HG03066 (cell line): ENCODE data around the gene ZNRF3.
"Not testable (repeated sequence)": the region's sequence is repeated elsewhere in the genome, so short reads cannot be mapped to it uniquely, and the experiment has no call there.

ENCODE experiments used
- ATAC-seq: cut with Tn5 transposase; IDR thresholded peaks from one replicate; pipeline ENCODE4 v1.9.1; 2021; ENCODE audit warnings: low read depth; ENCODE audit not compliant: unreplicated experiment

Gene ZNRF3

DNA sequence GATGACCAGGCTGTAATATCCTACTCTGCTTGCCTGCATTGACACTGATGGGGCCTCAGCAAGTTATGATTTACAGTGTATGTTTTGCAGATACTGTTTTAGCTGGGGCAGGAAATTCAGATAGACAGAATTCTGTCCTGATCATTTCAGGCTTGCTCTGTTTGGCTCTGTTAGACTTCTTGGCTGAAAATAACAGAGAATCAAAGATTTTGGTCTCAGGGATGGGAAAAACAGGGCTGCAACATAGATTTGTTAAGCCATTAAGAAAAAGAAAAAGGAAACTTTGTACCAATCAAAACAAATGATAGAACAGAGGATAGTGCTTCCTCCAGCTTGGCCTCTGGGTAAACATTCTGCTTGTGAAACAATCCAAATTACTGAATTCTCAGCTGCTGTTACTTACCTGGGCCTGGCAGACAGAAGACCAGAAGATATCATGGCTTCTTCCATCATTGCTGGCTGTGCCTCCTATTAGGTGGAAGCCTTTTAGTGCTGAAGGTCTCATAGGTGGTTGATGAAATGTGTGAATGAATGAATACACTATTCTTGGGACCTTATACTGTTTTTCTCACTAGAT is 22.0 kb downstream of the ZNRF3 start:
- no peak for ATAC-seq

DNA sequence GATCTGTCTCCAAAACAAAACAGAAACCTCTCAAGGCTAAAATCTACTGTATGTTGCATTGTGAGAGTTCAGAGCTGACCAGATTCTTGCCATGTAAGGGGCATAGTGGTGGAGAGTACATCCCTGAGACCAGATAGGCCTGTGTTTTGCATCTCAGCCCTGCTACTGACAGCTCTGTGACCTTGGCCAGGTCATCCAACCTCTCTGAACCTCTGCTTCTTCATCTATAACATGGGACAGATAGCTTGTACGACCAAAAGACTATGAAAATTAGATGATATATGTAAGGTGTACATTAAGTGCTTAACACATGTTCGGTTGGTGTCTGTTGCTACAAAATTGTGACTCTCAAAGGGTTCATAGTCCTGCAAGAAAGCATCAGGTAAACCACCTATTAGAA is 22.9 kb downstream of the ZNRF3 start:
- ATAC-seq: no peak

DNA sequence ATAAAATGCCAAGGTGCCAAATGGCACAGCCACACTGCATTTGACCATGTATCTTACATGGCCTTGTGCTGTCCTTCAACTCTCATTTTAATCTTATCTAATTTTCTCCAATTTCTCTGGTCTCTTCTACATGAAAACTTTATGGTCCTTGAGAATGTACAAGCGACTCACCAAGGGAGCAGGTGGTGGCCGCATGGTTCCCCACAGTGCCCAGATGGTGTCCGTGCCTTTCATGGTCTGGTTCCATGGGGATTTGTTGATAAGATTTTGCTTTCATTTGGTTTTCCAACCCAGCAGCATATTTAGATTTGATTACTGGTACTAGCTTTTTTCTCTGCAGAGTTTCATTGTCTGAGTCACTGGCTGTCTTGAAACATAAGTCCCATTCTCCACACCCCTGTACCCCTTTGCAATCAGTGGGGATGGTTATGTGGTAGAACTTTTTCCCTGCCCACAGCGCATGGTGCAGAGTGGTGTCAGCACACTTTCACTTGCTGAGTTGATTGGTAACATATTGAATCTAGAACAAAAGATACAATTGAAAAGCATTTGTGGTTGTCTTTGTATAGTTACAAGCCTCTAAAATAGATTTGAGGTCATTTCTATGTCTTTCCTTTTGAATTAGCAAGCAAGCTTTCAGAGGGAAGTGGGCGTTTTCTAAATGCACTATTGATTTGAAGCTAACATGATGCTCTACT is 24.1 kb downstream of the ZNRF3 start:
- ATAC-seq: peak; percentile 78

DNA sequence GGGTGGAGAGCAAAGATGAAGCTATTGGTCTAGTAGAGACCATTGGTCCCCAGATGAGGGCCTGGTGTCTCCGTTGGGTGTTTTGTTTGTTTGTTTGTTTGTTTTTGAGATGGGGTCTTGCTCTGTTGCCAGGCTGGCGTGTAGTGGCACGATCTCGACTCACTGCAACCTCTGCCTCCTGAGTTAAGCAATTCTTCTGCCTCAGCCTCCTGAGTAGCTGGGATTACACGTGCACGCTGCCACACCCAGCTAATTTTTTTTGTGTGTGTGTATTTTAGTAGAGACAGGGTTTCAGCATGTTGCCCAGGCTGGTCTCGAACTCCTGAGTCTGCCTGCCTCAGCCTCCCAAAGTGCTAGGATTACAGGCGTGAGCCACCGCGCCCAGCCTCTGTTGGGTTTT is 25.4 kb downstream of the ZNRF3 start:
- ATAC-seq: not testable (repeated sequence)

DNA sequence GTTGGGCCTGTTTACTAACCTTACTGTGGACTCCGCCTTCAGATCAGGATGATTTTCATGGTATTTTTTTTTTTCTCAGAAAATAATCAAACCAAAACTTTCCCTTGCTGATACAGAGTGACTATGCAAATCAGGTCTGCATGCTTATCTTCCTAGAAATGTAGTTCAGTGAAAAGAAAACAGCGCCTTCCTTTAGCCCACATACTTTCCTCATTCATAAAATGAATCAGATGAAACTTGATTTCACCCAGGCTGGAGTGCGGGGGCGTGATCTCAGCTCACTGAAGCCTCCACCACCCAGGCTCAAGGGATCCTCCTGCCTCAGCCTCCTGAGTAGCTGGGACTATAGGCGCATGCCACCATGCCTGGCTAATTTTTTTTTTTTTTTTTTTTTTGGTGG is 26.0 kb downstream of the ZNRF3 start:
- ATAC-seq: no peak

GRCh38 chr22:28910569-28911303 is 27.4 kb downstream of the ZNRF3 start:
- ATAC-seq: no peak

GRCh38 chr22:28911304-28911690 is 27.9 kb downstream of the ZNRF3 start:
- no peak for ATAC-seq

- no peak for ATAC-seq
These were observed 28.7 kb downstream of the ZNRF3 start for GRCh38 chr22:28911777-28912669.

DNA sequence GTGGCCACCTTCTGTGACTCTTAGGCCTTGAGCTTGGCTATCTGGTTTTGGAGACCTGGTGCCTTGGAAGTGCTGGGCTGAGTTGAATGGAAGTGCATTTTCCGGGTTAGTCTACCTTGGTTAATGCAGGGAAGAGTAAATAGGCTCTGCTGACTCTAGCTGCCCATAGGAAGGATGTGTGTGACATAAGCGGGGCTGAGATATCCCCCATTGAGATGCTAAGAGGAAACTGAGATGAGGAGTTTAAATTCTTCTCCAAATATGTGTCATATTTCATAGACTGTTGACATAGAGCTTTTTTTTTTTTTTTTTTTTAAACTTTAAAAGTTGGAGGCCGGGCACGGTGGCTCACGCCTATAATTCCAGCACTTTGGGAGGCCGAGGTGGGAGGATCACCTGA is 30.8 kb downstream of the ZNRF3 start:
- no peak for ATAC-seq

- no peak for ATAC-seq
These were observed 32.6 kb downstream of the ZNRF3 start for GRCh38 chr22:28915969-28916368.

DNA sequence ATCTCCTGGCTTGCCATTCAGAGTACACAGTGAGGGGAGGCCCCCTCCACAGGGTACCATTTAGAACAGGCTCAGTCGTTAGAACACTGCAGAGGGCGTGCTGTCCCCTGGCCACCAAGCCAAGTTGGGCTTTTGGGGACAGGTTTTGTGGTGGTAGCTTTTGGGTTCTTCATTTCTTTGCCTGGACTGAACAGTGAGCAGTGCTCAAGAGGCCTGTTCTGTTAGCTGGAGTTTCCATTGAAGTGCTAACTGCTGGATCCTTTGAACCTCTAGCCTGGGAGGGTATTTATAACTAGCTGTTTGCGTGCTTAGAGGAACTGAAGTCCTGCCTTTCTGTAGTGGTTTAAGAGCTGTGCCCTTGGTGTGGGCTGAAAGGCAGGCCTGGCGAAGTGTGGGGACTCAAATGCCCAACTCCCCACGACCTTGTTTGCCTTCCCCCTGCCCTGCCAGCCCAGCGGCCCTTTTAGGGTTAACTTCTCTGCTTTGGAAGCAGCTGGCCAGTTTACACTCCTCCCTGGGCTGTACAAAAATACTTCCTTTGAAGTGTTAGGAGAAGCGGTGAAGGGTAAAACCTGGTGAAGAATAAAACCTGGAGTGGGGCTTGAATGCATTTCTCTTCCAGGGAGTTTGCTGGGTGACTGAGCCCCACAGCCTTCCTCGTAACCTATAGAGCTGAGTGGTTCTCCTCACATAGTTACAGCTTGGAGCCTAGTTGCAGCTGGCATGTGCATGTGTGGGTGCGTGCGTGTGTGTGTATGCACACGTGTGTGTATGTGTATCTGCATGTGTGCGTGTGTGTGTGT is 34.6 kb downstream of the ZNRF3 start:
- ATAC-seq: no peak

GRCh38 chr22:28918550-28919271 is 35.3 kb downstream of the ZNRF3 start:
- no peak for ATAC-seq

- ATAC-seq: no peak
These were observed 37.6 kb downstream of the ZNRF3 start for GRCh38 chr22:28920757-28921584.

GRCh38 chr22:28921585-28921879 is 38.2 kb downstream of the ZNRF3 start:
- no peak for ATAC-seq

GRCh38 chr22:28922540-28923244 is 39.3 kb downstream of the ZNRF3 start:
- no peak for ATAC-seq

DNA sequence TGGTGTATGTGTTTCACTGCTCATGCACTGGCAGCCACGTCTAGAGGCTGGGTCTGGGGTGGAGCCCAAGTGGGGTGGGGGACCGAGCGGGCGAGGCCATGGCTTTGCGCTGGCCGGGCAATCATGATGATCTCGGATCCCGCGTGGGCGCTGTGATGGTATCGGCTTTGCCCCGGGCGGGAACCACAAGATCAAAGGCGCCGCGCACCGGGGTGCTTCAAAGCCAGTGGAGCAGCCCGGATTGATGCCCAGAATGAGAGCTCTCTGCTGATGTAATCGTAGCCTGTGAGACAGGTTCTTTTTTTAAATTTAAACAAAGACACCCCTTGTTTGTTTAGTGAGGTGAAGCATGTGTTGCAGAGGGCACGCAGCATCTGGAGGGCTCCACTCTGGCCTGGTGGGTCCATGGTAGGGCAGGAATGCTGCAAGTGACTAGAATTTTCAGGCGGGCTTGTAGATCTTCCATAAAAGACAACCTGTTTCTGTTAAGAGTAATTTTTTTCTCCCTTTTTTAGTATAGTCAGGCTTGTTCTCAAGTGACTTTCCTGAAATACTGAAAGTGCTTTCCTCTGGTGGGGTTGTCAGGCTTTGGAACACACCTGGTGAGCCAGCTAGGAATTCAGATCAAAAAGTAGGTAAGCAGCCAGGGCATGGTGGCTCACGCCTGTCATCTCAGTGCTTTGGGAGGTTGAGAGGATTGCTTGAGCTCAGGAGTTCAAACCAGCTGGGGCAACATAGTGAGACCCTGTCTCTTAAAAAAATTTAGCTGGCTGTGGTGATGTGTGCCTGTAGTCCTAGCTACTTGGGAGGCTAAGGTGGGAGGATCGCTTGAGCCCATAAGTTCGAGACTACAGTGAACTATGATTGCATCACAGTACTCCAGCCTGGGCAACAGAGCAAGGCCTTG is 40.7 kb downstream of the ZNRF3 start:
- no peak for ATAC-seq

GRCh38 chr22:28925916-28926315 is 42.5 kb downstream of the ZNRF3 start:
- no peak for ATAC-seq
